ENCODE results near the gene AFF3.
"Not testable (repeated sequence)": the region's sequence is repeated elsewhere in the genome, so short reads cannot be mapped to it uniquely, and the experiment has no call there.

Gene AFF3

DNA sequence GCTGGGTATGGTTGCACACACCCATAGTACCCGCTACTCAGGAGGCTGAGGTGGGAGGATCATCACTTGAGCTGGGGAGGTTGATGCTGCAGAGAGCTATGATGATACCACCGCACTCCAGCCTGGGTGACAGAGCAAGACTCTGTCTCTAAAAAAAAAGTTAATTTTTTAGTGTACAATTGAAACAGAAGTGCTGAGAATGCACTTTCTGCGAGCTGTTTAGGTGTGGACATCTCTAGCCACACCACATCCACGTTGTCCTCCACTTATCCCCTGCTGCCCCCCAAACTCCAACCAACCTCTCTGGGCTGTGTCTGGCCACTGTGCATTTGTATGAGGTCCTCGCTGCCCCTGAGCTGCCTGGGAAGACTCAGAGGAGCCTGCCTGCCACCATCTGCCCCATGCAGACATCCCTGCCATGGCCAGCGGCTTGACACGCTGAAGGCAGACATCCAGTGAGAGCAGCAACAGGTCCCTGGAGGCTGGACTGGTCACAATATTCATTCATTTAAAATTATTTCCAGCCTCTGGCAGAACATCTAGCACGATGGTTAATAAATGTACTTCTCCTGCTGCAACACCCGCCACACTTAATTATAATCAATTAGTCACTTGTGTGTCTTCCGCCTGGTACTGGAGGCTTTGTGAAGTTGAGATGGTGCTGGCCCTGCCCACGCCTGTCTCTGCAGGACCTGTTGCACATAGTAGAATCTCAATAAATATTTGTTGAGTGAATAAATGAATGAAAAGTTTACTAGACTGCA lies 3.7 kb upstream of the AFF3 start:
- no peak for DNase-seq

DNA sequence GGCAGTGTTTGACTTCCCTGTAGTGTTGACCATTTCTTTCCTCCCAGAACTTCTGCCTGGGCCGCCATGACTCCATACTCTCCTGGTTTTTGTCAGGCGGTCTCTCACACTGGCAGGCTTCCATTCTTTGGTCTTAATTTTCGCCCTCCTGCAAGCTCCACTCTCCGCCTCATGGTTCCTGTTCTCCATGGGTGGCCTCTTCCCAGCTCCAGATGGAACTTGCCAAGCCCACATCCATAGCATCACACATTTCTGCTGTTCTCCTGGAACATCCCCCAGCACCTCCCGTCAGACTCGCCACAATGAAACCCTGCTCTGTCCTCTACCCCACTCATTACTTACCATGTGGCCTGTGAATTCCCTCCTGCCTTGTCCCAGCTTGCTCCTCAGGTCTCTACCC lies 896 bp upstream of the AFF3 start:
- no peak for DNase-seq

DNA sequence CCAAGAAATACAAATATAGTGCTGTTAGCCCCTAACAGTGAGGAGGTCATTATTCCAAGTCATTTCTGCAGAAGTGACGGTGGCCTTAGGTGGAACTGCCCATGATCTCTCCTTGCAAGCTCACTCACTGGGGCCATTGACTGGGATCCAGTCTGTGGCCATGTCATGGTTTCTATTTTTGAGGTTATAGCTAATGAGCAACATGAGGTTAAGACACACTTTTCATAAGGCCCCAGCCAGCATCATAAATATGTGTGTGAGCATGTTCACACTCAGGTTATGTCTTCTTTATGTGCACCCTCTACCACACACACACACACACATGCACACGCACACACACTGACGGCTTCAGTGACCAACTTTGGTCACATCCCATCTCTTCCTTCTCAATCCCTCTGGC lies 484 bp downstream of the AFF3 start:
- DNase-seq: no peak

DNA sequence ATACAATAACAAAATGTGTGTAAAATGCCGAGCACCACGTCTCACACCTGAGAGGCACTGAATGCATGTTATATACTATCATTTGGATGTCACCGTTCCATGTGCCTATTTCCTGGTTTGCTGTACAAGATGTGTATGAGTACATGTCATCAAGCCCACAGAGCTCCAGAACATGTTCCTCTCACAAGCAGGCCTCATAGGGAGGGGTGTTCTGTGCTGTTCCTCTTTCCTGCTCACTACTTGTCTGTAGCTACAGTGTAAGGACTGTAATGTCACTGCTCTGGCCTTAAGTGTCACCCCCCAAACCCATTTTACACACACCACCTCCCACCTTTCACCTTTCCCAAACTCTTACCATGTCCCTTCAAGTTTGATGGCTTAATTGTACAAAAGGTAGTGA lies 1.8 kb downstream of the AFF3 start:
- no peak for DNase-seq

DNA sequence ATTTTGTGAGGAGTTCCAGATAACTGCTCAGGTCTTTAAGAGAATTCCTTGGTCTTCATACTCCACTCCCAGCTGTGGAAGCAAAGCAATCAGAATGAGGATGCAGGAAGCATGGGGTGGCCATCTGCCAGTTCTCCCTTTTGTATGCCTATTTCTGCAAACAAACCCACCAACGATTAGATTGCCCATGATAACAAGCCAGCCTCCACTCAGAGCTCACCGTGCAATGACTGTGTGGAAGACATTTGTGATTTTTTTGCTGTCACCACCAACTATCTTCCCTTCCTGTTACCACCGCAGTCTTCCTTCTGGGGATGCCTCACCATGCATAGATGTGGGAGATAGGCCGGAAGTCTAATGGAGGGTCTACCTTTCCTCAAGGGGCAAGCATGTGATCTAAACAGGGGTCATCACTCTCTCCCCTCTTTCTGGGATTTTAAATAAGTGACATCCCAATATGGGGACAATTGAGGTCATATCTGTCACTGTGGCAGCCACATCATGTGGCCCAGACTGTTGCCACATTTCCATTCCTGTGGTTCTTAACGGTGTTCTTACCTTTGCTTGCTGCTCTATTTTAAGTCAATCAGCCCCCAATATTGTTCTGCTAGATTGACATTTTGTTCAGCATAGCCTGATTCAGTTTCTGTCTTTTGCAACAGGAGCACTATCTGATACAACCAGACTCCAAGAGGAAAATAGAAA lies 4.4 kb downstream of the AFF3 start:
- DNase-seq: no peak

DNA sequence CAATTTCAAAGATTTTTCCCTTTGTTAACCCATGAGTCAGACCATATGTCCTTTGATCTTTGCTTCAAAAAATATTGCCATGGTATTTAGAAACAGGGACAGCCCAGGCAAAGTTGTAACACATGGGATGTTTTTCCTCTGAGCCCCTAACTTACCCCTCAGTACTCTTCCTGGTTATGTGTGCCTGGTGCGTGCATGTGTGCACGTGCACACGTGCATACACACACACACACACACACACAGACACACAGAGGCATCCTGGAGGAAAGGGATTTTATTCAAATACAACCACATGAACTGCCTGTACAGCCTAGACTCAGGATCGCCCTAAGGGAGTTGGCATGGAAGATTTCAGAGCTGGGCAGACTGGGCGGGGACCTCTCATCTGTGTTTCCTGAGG lies 5.1 kb downstream of the AFF3 start:
- no peak for DNase-seq

DNA sequence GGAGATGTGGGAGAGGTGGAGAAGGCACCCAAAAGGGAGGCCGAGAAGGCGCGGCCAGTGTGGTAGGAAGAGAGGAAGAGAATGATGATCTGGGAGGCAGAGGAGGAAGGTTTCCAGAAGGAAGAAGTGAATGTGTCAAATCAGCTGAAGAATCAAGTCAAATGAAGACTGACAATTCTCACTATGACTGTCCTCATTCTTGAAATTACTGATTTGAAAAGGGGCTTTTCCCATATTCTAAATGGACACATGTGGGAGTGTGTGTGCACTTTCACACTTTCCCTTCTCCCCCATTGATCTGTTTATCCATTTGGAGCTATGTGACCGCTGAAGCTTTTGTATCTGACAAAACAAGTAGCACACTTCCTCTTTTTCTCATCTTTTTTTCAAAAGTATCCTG lies 6.1 kb downstream of the AFF3 start:
- no peak for DNase-seq

DNA sequence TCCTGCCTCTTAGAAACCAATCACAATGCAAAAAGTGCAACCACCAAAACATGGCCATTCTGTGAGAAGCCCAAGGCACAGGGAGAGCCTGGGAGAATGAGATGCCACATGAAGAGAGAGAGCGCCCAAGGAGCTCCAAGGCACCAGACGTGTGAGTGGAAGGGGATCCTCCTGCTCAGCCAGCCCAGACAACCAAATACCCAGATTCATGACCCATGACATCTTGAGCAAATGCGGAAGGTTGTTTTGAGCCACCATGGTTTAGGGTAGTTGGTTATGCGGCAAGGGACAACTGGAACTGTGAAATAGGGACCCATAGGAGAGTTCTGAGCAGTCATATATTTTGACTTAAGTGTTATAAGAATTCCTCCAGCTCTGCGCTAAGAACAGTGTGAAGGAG lies 7.0 kb downstream of the AFF3 start:
- no peak for DNase-seq

DNA sequence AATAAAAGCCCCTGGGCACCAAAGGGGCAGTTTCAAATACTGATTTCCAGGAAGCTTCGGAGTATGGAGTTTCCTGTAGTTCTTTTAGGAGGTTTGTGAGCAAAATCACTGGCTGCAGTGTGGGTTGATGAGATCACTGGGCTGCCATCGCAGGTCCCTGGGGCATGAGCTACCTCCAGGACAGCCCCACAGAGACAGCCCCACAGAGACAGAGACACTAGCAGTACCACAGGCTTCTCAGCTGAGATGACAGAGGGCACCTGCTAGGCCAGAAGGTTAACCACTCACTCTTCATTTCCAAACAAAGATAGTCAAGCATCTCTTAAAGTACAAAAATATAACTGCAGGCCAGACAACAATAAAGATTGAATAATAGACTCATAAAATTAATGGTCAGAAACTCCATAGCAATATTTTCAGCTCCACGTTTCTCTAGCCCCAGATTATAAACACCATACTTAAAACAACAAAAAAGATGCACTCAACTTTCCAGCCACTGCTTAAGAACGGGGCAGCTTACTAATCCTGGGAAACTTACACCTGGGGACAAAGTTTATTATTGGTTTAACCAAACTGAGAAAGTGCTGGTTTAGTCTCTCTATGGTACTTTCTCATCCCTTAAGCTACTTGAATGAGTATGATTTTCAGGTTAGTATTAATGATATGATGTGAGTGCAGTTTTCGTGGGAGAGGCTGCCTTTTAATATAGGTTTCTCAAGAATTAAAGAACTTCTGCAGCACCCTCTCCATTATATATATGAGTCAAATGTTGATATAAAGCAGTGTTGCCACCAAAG lies 11.6 kb downstream of the AFF3 start:
- DNase-seq: no peak

DNA sequence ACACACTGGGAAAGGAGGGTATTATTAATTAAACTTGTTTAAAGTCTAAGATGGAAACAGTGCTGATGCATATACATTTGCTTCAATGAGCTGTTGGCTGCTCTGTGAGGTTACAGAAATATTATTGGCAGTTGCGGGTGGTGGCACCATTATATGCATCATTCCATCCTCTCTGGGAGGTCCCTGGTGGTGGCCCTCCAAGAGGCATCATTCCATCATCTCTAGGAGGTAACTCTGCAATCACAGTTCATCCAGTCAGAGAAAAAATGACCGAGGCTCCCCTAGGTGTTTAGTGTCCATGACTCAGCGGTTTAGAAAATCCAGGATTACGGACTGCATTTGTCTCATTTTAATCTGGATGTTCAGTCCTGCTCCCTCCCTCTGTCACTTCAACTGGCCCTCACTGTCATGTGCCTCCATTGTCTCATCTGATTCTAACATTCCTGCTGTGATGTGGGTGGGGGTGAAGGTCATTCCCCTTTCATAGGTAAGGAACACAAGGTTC lies 15.4 kb downstream of the AFF3 start:
- no peak for DNase-seq

DNA sequence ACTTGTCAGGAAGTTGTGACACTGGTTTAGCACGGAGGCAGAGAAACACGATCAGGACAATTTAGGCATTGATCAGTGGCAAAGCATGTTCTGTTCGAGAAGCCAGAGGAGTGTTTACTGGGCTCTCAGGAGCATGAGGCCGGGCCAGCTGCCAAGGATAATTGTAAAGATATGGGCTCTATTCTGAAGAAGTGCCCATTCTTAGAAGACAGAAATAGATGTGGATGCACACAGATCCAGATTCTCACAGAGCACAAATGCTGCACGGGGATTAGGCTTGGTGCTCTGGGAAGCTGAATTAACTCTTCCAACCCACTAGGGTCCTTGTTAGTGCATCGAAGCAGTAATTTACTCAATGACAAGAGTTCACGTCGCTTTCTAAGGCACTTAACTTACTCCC lies 16.2 kb downstream of the AFF3 start:
- DNase-seq: no peak

DNA sequence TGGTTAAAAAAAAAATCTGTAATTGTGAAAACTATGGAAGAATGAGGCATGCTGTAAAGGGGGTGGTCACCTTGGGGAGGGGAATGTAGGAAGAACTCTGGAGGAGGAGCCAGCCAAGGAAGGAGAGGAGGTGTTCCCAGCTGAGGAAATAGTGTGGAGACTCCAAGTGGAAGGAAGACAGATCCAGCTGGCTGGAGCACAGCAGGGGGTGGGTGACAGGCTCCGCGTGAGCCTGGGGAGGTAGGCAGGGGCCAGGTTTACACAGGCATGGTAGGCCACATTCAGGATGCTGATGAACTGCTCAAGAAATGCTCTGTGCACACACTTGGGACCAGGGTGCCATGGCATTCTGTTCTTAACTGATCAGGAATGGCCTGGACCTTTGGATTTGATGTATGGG lies 16.8 kb downstream of the AFF3 start:
- DNase-seq: no peak

DNA sequence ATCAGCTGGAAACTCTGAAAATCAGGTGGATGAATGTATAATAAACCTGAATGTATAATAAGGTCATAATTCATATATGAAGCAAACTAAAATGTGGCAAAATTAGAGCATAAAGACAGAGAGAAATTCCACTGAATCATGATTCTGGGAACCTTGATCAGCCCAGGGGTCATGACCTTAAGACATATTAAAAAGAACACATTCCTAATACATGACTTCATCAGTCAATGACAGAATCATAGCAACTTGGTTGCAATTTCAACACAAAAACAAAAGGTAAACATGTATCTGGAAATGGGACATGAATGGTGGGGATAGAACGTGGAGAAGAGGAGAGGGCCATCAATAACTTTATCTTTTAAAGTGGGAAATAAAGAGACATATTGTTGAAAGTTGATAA lies 17.6 kb downstream of the AFF3 start:
- no peak for DNase-seq

DNA sequence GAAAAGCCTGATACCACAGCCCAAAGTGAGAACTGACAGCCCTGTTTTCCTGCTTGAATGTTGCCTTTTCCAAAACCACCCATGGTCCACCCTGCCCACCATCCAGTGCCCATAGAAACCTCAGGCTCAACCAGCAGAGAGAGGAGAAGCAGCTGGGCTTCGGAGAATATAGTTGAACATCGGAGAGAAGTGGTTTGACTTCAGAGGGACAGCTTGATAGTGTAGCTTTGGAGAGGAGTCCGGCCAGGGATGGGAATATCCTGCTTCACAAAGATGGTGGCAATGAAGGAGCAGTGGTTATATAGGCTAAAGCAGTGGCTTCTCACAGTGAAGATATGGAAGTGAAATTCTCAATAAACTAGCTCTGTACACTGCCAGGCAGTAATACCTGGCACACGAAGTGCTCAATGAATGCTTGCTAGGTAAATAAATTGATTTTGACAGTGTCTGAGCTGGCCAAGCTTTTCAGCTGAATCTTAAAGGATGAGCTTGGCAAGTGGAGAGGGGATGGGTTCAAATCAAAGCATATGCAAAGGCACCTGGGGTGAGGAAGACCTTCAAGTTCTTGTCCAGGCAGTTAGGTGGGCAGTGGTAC lies 21.2 kb downstream of the AFF3 start:
- DNase-seq: no peak

DNA sequence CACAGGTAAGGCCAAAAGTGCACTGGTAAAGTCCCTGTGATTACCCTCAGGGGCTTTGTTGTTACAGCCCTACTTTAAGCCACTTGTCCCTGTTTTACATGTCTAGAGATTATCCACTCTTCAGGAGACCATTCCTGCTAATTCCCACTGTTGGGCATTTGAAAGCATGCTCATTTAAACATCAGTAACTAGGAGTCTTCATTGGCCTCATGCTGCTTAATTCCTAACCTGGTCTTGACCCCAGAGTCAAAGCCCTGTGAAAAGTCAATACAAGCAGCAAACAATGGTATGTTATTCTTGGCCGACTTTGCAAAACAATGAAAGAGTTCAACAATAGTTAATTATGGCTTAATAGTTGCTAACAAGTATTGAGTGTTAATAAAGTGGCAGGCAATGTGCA lies 23.2 kb downstream of the AFF3 start:
- DNase-seq: no peak

DNA sequence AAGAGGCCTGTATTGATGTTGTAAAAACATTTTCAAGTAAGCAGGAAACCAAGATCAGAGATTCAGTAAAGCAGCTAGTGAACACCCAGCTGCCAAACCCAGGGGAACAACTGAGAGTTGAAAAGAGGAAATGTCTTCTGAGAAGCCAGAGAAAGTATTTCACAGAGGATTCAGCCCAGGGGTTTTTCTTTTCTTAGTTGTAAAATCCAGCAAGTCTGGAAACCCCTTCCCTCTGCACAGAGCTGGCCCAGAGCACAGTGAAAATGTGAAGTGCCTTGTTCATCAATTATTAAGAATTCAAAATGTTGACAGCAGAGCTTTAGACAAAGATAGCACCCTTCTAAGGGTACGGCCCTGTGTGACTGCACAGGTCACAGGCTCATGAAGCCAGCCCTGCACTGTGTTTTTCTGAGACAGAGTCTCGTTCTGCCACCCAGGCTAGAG lies 28.4 kb downstream of the AFF3 start:
- no peak for DNase-seq

DNA sequence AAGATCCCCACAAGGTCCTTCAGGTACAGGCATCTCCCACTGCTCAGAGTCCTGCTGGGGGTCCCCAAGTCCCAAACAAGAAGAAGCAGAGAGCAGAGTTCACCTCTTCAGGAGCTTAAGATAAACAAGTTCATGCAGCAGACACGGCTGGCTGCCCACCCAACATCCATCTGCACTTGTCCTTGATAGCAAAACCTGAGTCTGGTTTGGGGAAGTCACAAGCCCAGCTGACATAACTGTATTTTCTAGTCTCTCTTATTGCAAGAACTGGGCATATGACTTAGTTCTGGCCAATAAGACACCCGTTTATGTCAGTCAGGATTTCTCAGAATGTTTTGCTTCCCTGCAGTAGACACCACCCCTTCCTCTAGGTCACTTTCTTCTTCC lies 31.8 kb downstream of the AFF3 start:
- no peak for DNase-seq

DNA sequence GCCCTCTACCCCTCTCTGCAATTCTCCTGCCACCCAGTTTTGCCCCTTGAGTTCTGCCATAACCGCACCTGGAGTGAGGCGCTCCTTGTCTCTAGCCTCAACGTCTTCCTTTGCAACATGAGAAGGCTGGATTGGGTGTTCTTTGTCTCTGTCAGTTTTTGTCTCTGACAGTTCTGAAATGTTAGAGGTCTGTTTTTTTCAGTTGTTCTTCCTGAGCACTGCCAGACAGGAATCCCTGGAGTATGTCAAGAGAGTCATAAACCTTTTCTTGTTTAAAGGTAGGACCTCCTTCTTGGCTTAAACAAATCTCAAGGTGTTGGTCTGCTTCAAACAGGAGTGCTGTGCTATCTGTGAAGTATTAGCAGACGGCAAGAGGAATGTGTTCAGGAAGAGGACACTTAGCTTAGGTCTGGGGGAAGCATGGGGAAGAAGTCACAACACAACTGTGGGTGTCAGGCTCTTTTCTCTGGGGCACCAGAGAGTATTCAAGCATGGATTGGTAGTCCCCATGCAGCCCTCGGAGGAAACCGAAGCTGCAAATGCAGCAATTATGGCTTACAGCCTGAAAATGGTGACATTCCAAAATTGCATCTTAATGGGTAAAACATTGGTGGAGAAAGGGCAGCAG lies 32.3 kb downstream of the AFF3 start:
- no peak for DNase-seq

DNA sequence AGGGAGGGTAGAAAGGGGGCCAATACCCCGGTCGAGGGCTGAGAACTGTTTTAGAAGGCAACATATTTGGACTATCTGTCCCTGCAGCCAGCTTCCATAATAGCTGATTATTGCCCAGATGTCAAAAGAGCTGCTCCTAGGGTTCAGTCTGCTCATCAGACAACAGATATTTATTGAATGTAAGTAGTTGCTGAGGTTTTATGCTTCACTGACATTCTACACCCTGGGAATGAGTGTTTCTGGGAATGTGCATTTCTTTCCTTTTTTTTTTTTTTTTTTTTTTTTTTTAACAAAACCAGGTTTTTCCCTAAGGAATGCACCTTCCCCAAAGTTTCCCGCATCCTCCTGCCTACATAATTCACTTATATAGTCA lies 33.8 kb downstream of the AFF3 start:
- DNase-seq: not testable (repeated sequence)

DNA sequence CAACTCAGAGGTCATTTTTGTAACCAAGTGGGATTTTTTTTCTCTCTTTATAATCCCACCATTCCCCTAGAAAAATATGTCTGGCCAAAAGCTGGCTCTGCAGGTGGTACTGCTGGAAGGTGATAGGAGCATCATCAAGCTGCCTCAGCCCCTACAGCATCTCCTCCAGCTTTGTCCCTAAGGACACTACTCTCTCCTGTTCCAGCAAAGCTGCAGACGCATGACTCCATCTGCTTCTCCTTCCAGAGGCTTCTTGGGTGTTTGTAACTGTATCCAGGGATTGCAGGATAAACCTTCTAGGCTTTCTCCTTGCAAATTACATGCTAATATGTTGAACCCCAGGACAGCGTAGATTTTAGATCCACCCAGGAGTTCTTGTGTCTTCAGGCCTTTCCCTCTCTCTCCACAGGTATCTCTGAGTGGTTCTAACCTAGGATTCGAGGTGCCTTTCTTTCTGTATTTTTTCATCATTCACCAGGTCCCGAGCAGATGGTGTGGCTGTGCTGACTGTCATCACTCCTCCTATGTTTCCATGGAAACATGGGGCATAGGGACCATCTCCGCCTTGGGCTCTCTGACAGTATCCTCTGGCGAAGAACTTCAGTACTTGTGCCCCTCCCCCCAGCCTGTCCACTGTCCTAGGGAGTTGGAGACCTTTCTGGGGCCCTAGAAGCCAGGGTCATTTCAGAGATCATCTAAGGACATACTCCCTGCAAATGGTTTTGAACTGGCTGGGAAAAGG lies 34.3 kb downstream of the AFF3 start:
- DNase-seq: no peak

DNA sequence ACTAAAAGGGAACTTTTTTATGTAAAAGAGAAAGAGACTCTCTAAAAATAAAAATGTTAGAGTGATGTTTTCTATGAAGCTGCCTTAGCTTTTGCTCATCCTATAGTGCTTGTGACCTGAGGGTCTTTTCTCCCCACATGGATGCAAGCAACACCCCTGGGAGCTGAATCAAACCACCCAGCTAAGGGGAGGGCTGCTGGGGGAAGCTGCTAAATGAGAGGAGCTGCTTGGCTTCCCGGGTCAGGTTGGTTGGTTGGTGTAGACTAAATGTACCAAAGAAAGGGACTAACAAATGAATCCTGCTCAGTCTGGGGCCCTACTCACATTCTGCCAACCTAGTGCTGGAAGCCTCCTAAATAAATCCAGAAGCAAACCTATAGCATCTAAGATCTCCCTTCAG lies 35.0 kb downstream of the AFF3 start:
- no peak for DNase-seq

DNA sequence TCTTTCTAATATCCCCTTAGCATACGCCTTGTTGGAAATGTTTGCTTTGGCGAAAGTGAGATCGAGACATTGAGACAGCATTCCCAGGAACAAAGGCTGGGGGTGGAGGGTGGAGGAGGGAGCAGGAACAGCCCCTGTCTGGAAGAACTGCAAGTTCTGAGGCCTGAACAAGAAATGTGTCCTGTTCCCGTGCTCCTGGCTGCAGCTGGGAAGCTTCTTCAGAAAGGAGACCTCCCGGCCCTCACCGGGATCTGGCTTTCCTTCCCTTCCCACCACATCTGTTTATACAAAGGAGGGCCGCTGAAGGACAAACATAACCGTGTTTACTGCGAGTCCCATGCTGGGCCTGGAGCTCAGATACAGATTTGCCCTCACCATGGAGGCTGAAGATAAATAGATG lies 35.9 kb downstream of the AFF3 start:
- DNase-seq: no peak
